GM12878 (cell line): ENCODE data around the gene COX10.

Experiments used
- ATF2 ChIP-seq: IDR thresholded peaks from 2 replicates; pipeline ENCODE4 v1.6.1; 2012; ENCODE audit warnings: low read length, inconsistent platforms
- CUX1 ChIP-seq: IDR thresholded peaks from 2 replicates; pipeline ENCODE4 v1.6.1; 2012; ENCODE audit warnings: improper control_type of control experiment, low read depth, low read length; ENCODE audit not compliant: insufficient replicate concordance
- SMC3 ChIP-seq: IDR thresholded peaks from 2 replicates; pipeline ENCODE4 v1.6.1; 2011; ENCODE audit warnings: low read length, improper control_type of control experiment, borderline replicate concordance
- STAT3 ChIP-seq: IDR thresholded peaks from 2 replicates; pipeline ENCODE4 v1.6.1; 2011; ENCODE audit warnings: low read depth, low read length, improper control_type of control experiment

- TF ChIP-seq ATF2 (no peak), CUX1 (no peak), STAT3 (no peak), SMC3 (no peak)
Measured at GRCh38 chr17:14092808-14093207, 23.5 kb downstream of the COX10 start.
